ENCODE measurements around the gene ENTR1. TPM values are rescaled to one million over a fixed set of nuclear protein-coding genes. Genes with fewer than 3 reads are reported as not detected.

The ENTR1 gene
- total RNA-seq, 1 experiment from 2014 or later: 90.8 TPM

DNA sequence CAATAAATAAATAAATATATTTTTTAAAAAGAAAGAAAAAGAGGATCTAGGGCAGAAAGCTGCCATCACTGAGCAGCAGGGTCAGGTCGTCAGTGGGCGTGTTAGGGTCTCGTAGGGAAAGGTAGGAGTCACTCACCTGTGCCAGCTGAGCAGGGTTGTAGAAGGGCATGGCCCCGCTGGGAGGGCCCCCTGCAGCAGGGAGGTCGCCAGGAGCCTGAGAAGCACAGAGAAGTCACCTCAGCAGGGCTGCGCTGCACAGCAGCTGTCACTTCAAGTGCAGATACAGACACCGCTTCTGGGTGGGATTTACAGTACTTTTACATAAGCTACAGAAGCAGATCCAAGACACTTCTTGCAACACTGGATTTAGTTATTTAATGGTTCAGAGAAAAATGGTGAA lies 33.3 kb upstream of the ENTR1 start:
- no peak for ATAC-seq
- ChIA-PET POLR2A (no interaction called here), CTCF (no interaction called here)
- Histone ChIP-seq H3K4me3 (ENCODE audit: low read depth in 2 of 2, low read length in 2 of 2) (no peak overlapping the region), H3K36me3 (ENCODE audit: control insufficient read depth, insufficient read depth, low read length) (peaks cover 6% of the 10 kb centered on the region; the same call in 1 of the 2 replicates), H3K9me3 (ENCODE audit: control insufficient read depth, insufficient read depth, low read depth, low read length) (no peaks in the 10 kb centered on the region), H3K4me1 (ENCODE audit: control insufficient read depth, insufficient read depth, low read length) (no peaks in the 10 kb centered on the region), H3K27me3 (ENCODE audit: control insufficient read depth, insufficient read depth, low read length) (no peaks in the 10 kb centered on the region), H3K27ac (ENCODE audit: low read length) (no peak overlapping the region)
- no peak for DNase-seq (ENCODE audit: low read depth, low spot score)
- BruUV-seq (replicated peaks): no TSS peak
- intact Hi-C loops (cut with micrococcal nuclease; ENCODE audit: unreplicated experiment): no loop called here
- TF ChIP-seq POLR2AphosphoS5 (IDR thresholded peaks at IDR 0.05; ENCODE audit: low read depth, low read length) (no peak), SIN3A (IDR thresholded peaks at IDR 0.05; ENCODE audit: borderline replicate concordance, insufficient read depth, low read depth, low read length) (no peak), REST (IDR thresholded peaks at IDR 0.05; ENCODE audit: insufficient read depth in 1 of 2, low read depth in 2 of 2, low read length in 1 of 2) (no peak), TCF7L2 (IDR thresholded peaks at IDR 0.05; ENCODE audit: low read depth, low read length) (no peak), CTCF (IDR thresholded peaks at IDR 0.05) (no peak)
- in situ Hi-C loops (cut with HindIII; ENCODE audit: low pct_unique_long_range_greater_than_20kb, low sequenced_read_pairs): no loop called here

- ATAC-seq (no peak), DNase-seq (ENCODE audit: low read depth, low spot score) (no peak)
- Histone ChIP-seq H3K4me1 (ENCODE audit: control insufficient read depth, insufficient read depth, low read length) (no peaks in the 10 kb centered on the region), H3K9me3 (ENCODE audit: control insufficient read depth, insufficient read depth, low read depth, low read length) (no peaks in the 10 kb centered on the region), H3K27me3 (ENCODE audit: control insufficient read depth, insufficient read depth, low read length) (no peaks in the 10 kb centered on the region), H3K4me3 (ENCODE audit: low read depth in 2 of 2, low read length in 2 of 2) (no peak overlapping the region), H3K27ac (ENCODE audit: low read length) (no peak overlapping the region), H3K36me3 (ENCODE audit: control insufficient read depth, insufficient read depth, low read length) (peaks cover 6% of the 10 kb centered on the region; the same call in 1 of the 2 replicates)
- BruUV-seq (replicated peaks): no TSS peak
- TF ChIP-seq TCF7L2 (IDR thresholded peaks at IDR 0.05; ENCODE audit: low read depth, low read length): no peak
- no peak for TF ChIP-seq POLR2AphosphoS5 (IDR thresholded peaks at IDR 0.05; ENCODE audit: low read depth, low read length)
- TF ChIP-seq REST (IDR thresholded peaks at IDR 0.05; ENCODE audit: insufficient read depth in 1 of 2, low read depth in 2 of 2, low read length in 1 of 2): no peak
- no peak for TF ChIP-seq SIN3A (IDR thresholded peaks at IDR 0.05; ENCODE audit: borderline replicate concordance, insufficient read depth, low read depth, low read length)
- no peak for TF ChIP-seq CTCF (IDR thresholded peaks at IDR 0.05)
- in situ Hi-C loops (cut with HindIII; ENCODE audit: low pct_unique_long_range_greater_than_20kb, low sequenced_read_pairs) (no loop called here), intact Hi-C loops (cut with micrococcal nuclease; ENCODE audit: unreplicated experiment) (no loop called here)
- ChIA-PET CTCF (no interaction called here), POLR2A (interaction anchor here (0.6 kb wide), 1 partner anchor 98 kb away, joined by 3 read pairs; no protein-coding TSS in a partner anchor)
Measured at GRCh38 chr9:136443087-136443486, 32.7 kb upstream of the ENTR1 start.
